HG02938 (cell line): ENCODE data around the gene ZNRF3.

Experiments
- ATAC-seq: cut with Tn5 transposase; IDR thresholded peaks from one replicate; pipeline ENCODE4 v1.9.1; 2021; ENCODE audit warnings: mild to moderate bottlenecking, moderate library complexity; ENCODE audit not compliant: unreplicated experiment

The ZNRF3 gene

GRCh38 chr22:28950617-28951411, 67.4 kb downstream of the ZNRF3 start:
- no peak for ATAC-seq

- ATAC-seq, result no peak
Observed at GRCh38 chr22:28951530-28951929, 68.2 kb downstream of the ZNRF3 start.

- ATAC-seq, result no peak
Observed at GRCh38 chr22:28951969-28952521, 68.7 kb downstream of the ZNRF3 start.

GRCh38 chr22:28952857-28953256, 69.5 kb downstream of the ZNRF3 start:
- ATAC-seq, result no peak

- ATAC-seq, result no peak
Observed at GRCh38 chr22:28953403-28953802, 70.0 kb downstream of the ZNRF3 start.

GRCh38 chr22:28953976-28954880, 70.9 kb downstream of the ZNRF3 start:
- no peak for ATAC-seq

- ATAC-seq, result no peak
Observed at GRCh38 chr22:28955817-28956216, 72.4 kb downstream of the ZNRF3 start.

- ATAC-seq, result no peak
Observed at GRCh38 chr22:28956506-28956905, 73.1 kb downstream of the ZNRF3 start.

GRCh38 chr22:28958611-28959010, 75.2 kb downstream of the ZNRF3 start:
- ATAC-seq, result no peak

- ATAC-seq, result no peak
Observed at GRCh38 chr22:28962042-28962554, 78.7 kb downstream of the ZNRF3 start.

GRCh38 chr22:28963362-28963761, 80.0 kb downstream of the ZNRF3 start:
- ATAC-seq, result no peak

GRCh38 chr22:28967163-28967665, 83.8 kb downstream of the ZNRF3 start:
- no peak for ATAC-seq

- no peak for ATAC-seq
Observed at GRCh38 chr22:28967969-28968368, 84.6 kb downstream of the ZNRF3 start.

- ATAC-seq, result no peak
Observed at GRCh38 chr22:28969401-28970168, 86.2 kb downstream of the ZNRF3 start.

GRCh38 chr22:28973352-28973751, 90.0 kb downstream of the ZNRF3 start:
- ATAC-seq, result no peak

GRCh38 chr22:28977060-28977459, 93.7 kb downstream of the ZNRF3 start:
- ATAC-seq, result no peak

GRCh38 chr22:28977481-28977971, 94.2 kb downstream of the ZNRF3 start:
- no peak for ATAC-seq

GRCh38 chr22:28978158-28978557, 94.8 kb downstream of the ZNRF3 start:
- ATAC-seq, result no peak

- ATAC-seq, result no peak
Observed at GRCh38 chr22:28978863-28979796, 95.8 kb downstream of the ZNRF3 start.
